Liver (tissue), 9 donors: Measurements from ENCODE around the gene HIP1. TPM values are rescaled to one million over a fixed set of nuclear protein-coding genes. Genes with fewer than 3 reads are reported as not detected.

Experiments used
- DNase-seq: peaks from one replicate; pipeline ENCODE4 v3.0.0-alpha.2; 2017; ENCODE audit warnings: low spot score
- H3K27ac ChIP-seq, 2 donors: one replicate each; pipeline ENCODE4 v1.7.0; 2013; ENCODE audit warnings: inconsistent platforms in 2 of 2, low read length in 2 of 2, control low read depth in 1 of 2, low read depth in 1 of 2, mild to moderate bottlenecking in 1 of 2
- H3K27me3 ChIP-seq, 4 donors: one replicate each; pipeline versions ENCODE4 v1.6.1 to v1.7.0; 2013; ENCODE audit warnings: low read length in 3 of 4, inconsistent platforms in 1 of 4, mild to moderate bottlenecking in 1 of 4, moderate library complexity in 1 of 4; ENCODE audit not compliant: control insufficient read depth in 4 of 4, insufficient read depth in 4 of 4
- H3K36me3 ChIP-seq, 4 donors: one replicate each; pipeline versions ENCODE4 v1.6.1 to v1.7.0; 2013; ENCODE audit warnings: low read length in 3 of 4, mild to moderate bottlenecking in 3 of 4, low read depth in 1 of 4, moderate library complexity in 1 of 4; ENCODE audit not compliant: control insufficient read depth in 4 of 4, insufficient read depth in 3 of 4
- H3K4me1 ChIP-seq, 4 donors: one replicate each; pipeline versions ENCODE4 v1.6.1 to v1.7.0; 2013; ENCODE audit warnings: low read length in 3 of 4, mild to moderate bottlenecking in 3 of 4, moderate library complexity in 1 of 4; ENCODE audit not compliant: control insufficient read depth in 4 of 4, insufficient read depth in 4 of 4
- H3K4me3 ChIP-seq, 3 donors: one replicate each; pipeline versions ENCODE4 v1.6.1 to v1.7.0; 2013; ENCODE audit warnings: low read length in 3 of 3, control low read depth in 1 of 3, low read depth in 1 of 3, mild to moderate bottlenecking in 1 of 3
- H3K9ac ChIP-seq, 2 donors: one replicate each; pipeline ENCODE4 v1.7.0; 2013; ENCODE audit warnings: low read length in 2 of 2, mild to moderate bottlenecking in 2 of 2, moderate library complexity in 2 of 2, control low read depth in 1 of 2, low read depth in 1 of 2
- H3K9me3 ChIP-seq, 4 donors: one replicate each; pipeline versions ENCODE4 v1.6.1 to v1.7.0; 2013; ENCODE audit warnings: low read length in 3 of 4; ENCODE audit not compliant: control insufficient read depth in 4 of 4
- ATF3 ChIP-seq: IDR thresholded peaks from 2 replicates; pipeline ENCODE4 v1.6.1; 2016; ENCODE audit warnings: antibody characterized with exemption
- CTCF ChIP-seq: fragments of 150-350 bp; IDR thresholded peaks from 2 replicates; pipeline ENCODE4 v1.5.1; 2017; ENCODE audit warnings: improper control_type of control experiment, low read depth, low read length; ENCODE audit not compliant: missing input control
- EGR1 ChIP-seq, 2 donors: IDR thresholded peaks; 2 replicates each; pipeline ENCODE4 v1.6.1; 2016 to 2018; ENCODE audit warnings: antibody characterized with exemption in 2 of 2, low read depth in 2 of 2
- FOXA1 ChIP-seq: IDR thresholded peaks from 2 replicates; pipeline ENCODE4 v1.6.1; 2016; ENCODE audit warnings: antibody characterized with exemption
- FOXA2 ChIP-seq: IDR thresholded peaks from 2 replicates; pipeline ENCODE4 v1.6.1; 2016; ENCODE audit warnings: antibody characterized with exemption
- HNF4A ChIP-seq, 2 donors: conservative IDR thresholded peaks; 2 replicates each; pipeline ENCODE4 v1.6.1; 2016; ENCODE audit warnings: antibody characterized with exemption in 2 of 2, mild to moderate bottlenecking in 2 of 2
- JUND ChIP-seq, 2 donors: IDR thresholded peaks; 2 replicates each; pipeline ENCODE4 v1.6.1; 2016; ENCODE audit warnings: antibody characterized with exemption in 2 of 2
- NR2F2 ChIP-seq: IDR thresholded peaks from 2 replicates; pipeline ENCODE4 v1.6.1; 2016; ENCODE audit warnings: antibody characterized with exemption
- RAD21 ChIP-seq, 2 donors: IDR thresholded peaks; 2 replicates each; pipeline ENCODE4 v1.6.1; 2016; ENCODE audit warnings: antibody characterized with exemption in 2 of 2, mild to moderate bottlenecking in 2 of 2
- REST ChIP-seq: IDR thresholded peaks from 2 replicates; pipeline ENCODE4 v1.6.1; 2016; ENCODE audit warnings: antibody characterized with exemption, mild to moderate bottlenecking
- RXRA ChIP-seq, 2 donors: IDR thresholded peaks; 2 replicates each; pipeline ENCODE4 v1.6.1; 2017 to 2018; ENCODE audit warnings: antibody characterized with exemption in 2 of 2, mild to moderate bottlenecking in 1 of 2
- SP1 ChIP-seq: IDR thresholded peaks from 2 replicates; pipeline ENCODE4 v1.6.1; 2018; ENCODE audit warnings: antibody characterized with exemption, mild to moderate bottlenecking
- TAF1 ChIP-seq: conservative IDR thresholded peaks from 2 replicates; pipeline ENCODE4 v1.6.1; 2016; ENCODE audit warnings: antibody characterized with exemption, mild to moderate bottlenecking
- ZBTB33 ChIP-seq: IDR thresholded peaks from 2 replicates; pipeline ENCODE4 v1.6.1; 2016; ENCODE audit warnings: antibody characterized with exemption
- WGBS: extraction: QIAGEN DNeasy Blood & Tissue Kit; methylation state at CpG from one replicate; pipeline ENCODE4 v1.1.7; 2013; 5-methylcytosine and 5-hydroxymethylcytosine counted together
- polyA plus RNA-seq, 2 donors: library from polyadenylated mRNA; stranded (reverse) in 1 of 2; unstranded in 1 of 2; fragments of 200-250 nt in 1 of 2; fragments of >200 nt in 1 of 2; fragmentation: Nextera tagmentation in 1 of 2; extraction: Ambion mirVana in 1 of 2; gene quantifications; one replicate each; pipeline versions ENCODE4 v1.2.1 to v1.2.3, GENCODE V29; 2013 to 2015
- total RNA-seq, 2 donors: library from RNA; depleted of rRNA; stranded (reverse); fragments of >200 nt; gene quantifications; one replicate each; pipeline ENCODE4 v1.2.3, GENCODE V29; 2014
- TF ChIP-seq, protein P1 (sequence below): IDR thresholded peaks from 2 replicates; pipeline ENCODE4 v1.6.1; 2016; ENCODE audit warnings: antibody characterized with exemption
- donor health status: healthy.
- donor health status: healthy.
- donor health status: healthy.
- donor health status: healthy.
- donor health status: healthy.

HIP1 gene
- total and polyA plus RNA-seq, 4 donors = 3.8 to 13.6 (median 7.8) TPM

- no peak for TF ChIP-seq EGR1 (IDR thresholded peaks at IDR 0.05; ENCODE audit: low read depth in 2 of 2)
- TF ChIP-seq, protein P1, sequence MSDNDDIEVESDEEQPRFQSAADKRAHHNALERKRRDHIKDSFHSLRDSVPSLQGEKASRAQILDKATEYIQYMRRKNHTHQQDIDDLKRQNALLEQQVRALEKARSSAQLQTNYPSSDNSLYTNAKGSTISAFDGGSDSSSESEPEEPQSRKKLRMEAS = no peak
- no peak for TF ChIP-seq ATF3
- TF ChIP-seq FOXA1 = no peak
- TF ChIP-seq TAF1 = no peak
- TF ChIP-seq FOXA2 = no peak
- no peak for TF ChIP-seq ZBTB33
- no peak for TF ChIP-seq NR2F2
- no peak for TF ChIP-seq CTCF
- TF ChIP-seq RXRA (IDR thresholded peaks at IDR 0.05) = no peak
- no peak for TF ChIP-seq RAD21 (IDR thresholded peaks at IDR 0.05)
- no peak for TF ChIP-seq HNF4A (conservative IDR thresholded peaks at IDR 0.05)
- no peak for TF ChIP-seq SP1
- no peak for TF ChIP-seq JUND (IDR thresholded peaks at IDR 0.05)
- no peak for TF ChIP-seq REST
- 96% methylated on average over 9 of the region's 9 CpGs for WGBS
- Histone ChIP-seq H3K4me3 (no peak overlapping the region), H3K27me3 (no peaks in the 10 kb centered on the region), H3K27ac (no peak overlapping the region), H3K9ac (no peak overlapping the region), H3K36me3 (peaks cover 0 to 6% (median 0%) of the 10 kb centered on the region in 4 donors), H3K9me3 (no peaks in the 10 kb centered on the region), H3K4me1 (peaks cover 3 to 18% (median 10%) of the 10 kb centered on the region in 4 donors)
- DNase-seq = no peak
These were observed 3.0 kb downstream of the HIP1 start for GRCh38 chr7:75735581-75736350.
